NCI-H2227 (cell line): ENCODE results near the gene NAPEPLD.
A peak's percentile ranks its signal among the peaks of the same experiment; 100 is the strongest.
"Not testable (repeated sequence)": the region's sequence is repeated elsewhere in the genome, so short reads cannot be mapped to it uniquely, and the experiment has no call there.

ENCODE experiments used
- DNase-seq: peaks from one replicate; lab custom pipeline; 2025; ENCODE audit not compliant: unreplicated experiment; lab: John Stamatoyannopoulos, UW

Gene NAPEPLD

DNA sequence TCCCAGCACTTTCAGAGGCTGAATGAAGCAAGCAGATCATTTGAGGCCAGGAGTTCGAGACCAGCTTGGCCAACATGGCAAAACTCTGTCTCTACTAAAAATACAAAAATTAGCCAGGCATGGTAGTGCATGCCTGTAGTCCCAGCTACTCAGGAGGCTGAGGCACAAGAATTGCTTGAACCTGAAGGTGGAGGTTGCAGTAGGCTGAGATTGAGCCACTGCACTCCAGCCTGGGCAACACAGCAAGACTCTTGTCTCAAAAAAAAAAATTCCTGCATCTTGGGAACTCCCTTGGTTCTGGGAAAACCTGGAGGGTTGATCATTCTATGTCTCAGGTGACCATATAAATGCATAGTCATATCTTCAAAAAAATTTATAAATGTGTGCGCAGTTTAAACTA lies 4.1 kb downstream of the NAPEPLD start:
- DNase-seq = not testable (repeated sequence)

DNA sequence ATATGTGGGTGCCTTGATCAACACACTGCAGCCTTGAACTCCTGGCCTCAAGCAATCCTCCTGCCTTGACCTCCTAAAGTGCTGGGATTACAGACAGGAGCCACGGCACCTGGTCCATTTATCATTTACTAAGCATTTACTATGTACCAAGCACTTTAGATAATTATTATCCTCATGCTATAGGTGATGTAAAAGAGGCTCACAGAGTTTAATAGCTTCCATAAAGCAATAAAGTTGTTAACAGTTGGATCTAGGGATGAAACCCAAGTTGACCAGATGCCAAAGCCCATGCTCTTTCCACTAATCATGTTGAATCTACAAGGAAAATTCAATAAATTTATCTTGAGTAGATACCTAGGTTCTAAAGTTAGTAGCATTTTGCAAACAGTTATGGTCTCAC lies 5.0 kb downstream of the NAPEPLD start:
- no peak for DNase-seq

DNA sequence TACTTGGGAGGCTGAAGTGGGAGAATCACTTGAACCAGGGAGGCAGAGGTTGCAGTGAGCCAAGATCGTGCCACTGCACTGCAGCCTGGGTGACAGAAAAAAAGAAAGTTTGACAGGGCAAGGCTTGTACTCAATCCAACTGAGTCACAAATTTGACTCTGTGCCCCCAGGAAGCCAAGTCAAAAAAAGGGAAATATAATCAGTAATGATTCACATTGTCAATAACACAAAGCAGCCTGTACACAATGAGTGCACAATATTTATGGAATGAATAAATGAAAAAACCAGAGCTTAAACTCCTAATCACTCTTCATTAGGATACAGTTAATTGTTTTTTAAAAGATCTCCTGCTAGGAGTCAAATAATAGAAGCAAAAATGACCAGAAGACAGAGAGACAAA lies 6.4 kb downstream of the NAPEPLD start:
- no peak for DNase-seq

DNA sequence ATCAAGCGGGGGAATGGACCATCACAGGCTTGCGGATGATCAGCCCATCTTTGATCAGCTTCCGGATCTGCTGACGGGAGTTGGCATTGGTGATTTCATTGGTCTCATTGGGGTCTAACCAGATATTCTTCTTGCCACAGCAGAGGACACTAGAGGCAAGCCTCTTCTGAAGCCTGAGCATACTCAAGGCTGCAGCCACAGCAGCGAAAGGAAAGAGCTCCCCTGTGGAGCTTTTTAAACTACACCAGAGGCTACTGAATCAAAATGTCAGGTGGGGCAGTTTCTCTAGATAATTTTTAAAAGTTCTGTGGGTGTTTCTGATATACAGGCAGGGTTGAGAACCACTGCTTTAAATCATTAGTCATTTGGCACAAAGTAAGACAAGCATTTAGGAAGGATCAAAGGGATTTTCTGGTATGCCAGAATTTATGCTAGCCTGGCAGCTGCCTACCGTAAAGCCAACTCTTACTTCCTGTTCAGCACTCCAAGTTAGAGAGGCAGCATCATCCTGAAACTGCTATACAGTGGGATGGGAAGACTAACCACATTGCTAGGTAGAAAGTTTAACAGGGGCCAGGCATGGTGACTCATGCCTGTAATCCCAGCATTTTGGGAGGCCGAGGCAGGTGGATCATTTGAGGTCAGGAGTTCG lies 7.0 kb downstream of the NAPEPLD start:
- DNase-seq = no peak

DNA sequence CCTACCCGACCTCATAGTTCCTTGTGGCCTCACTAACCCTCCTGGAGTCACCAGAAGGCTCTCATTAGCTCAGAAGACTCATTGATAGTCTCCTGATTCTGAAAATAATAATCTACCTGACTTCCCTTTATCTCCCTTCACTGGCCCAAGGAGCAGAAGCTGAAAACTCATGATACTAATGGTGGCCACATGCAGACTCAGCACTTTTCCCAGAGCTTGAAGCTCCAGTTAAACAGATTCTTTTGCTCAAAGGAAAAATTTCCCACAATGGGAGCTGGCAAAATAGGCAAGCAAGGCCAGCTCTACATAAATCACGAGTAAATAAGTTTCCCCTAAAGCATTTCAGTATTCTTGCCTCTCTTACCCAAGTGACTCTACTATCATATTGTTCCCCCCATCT lies 8.2 kb downstream of the NAPEPLD start:
- DNase-seq = no peak

DNA sequence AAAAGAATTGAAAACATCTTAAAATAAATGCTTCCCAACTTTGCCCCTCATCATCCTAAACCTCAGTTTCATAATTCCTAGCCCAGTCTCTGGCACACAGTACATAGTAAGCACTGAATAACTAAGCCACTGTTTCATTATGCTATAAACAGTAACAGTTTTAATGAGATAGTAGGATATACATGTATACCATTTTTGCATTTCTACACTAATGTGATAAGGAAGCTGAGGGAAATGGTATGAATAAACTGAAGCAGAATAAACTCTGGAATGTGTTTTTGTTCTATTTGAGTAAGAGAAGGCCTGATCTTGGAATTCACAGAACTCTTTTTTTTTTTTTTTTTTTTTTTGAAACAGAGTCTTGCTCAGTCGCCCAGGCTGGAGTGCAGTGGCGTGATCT lies 8.8 kb downstream of the NAPEPLD start:
- no peak for DNase-seq

DNA sequence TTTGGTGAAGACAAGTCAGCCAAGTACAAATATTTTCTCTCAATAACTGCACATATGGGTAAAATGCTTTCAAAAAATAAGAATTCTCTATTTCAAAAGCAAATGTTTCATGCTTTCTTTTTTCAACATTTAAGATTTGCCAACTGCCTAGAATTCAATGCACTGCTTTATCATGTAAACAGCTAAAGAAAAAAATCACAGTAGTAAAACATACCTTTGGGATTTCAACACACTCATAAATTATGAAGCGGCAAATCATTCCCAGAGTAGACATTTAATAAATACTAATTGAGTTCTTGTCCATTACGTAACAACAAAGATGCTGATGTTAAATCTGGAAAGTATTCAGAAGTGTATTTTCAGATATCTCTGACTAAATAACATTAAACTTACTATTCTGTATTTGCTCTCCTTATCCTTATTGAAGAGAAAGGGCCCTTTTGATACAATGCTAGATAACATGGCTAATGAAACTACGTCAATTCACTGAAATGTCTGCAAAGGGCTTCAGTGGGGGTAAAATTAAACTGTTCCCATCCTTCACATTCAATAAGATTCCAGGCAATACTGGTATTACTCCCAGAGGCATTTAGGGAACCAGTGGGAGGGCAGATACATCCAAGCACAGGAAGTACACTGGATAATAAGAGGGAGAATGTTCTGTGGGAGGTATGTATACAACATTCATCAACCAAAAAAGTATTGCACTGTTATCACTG lies 13.9 kb downstream of the NAPEPLD start:
- DNase-seq = no peak

DNA sequence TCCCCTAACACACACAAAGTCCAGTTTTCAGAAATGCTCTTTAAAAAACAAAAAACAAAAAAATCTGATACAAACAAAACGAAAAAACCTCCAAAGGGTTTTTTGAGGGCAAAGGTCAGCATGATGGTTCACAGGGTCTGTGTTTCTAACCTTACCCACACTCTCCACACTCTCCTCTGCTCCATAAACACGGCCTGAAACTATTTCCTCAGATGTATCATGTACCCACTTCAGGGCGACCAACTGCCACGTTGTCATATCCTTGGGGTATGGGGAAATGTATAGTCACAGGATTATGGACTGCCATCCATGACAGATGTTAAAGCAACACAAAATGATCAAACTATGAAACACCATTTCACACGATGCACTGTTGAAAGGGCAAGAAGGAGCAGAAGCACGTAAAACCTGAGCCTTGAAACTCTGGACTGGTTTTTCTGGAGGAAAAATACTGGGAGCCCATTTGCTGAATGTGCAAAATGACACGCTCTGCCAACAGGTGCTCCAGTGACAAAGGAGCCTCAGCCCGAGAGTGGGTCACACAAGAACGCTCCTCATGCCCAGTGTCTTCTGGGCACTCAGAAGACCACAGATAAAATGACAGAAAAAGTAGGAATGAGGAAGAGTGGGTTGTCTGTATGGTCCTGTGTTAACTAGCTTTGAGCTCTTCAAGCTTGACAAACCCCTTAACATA lies 15.8 kb downstream of the NAPEPLD start:
- DNase-seq = no peak

DNA sequence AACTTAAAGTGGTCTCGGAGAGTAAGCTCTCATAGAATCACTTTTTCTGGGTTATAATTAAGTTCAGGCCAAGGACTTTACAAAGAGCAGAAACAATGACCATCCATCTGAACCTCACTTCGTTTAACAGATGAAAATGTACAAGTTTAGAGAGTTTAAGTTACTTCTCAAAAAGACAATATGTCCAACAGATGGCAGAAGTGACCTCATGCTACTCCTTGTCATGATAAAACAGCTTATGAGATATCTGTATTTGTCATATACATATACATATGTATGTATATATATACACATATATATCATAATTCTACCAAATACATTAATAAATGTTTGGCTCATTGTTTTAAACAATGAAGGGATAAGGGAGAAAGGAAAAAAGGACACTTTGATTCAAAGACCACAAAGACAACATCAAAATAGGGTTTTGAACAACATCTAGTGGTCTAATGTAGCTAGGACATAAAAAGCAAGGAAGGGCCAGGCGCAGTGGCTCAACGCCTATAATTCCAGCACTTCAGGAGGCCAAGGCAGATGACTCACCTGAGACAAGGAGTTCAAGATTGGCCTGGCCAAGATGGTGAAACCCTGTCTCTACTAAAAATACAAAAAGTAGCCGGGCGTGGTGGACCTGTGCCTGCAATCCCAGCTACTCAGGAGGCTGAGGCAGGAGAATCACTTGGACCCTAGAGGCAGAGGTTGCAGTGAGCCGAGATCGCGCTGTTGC lies 17.8 kb downstream of the NAPEPLD start:
- no peak for DNase-seq

DNA sequence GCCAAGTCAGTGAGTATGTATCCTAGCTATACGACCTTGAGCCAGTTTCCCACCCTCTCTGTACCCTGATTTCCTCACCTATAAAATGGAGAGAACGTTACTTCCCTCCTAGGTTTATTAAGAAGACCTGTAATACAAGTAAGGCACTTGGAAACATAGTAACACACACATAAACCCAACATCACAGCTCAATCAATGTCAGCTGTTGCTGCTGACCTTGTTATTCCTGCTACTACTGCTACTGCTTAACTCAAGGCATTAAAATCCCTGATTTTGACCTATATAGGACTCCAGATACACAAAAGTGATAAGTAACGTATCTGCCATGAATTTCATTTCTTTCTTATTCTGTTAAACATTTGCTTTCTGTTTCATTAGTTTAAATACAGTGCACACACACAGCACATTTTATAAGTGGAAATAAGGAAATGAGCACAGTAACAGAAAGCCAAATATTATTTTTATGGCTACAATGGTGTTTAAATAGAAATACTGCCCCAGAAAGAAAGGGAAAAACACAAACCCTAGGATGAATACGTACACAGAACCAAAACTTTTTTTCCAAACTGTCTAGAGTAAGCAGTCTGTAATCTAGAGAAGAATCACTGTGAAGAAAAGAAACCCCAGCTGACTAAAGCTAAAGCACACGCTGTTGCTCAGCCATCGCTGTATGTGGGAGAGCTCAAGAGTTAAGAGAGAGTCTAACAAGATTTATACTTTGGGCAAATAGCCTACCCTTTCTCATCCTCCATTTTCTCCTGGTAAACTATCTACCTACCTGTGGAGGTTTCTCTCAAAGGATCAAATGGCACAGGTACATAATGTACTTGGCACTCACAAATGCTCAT lies 19.0 kb downstream of the NAPEPLD start:
- DNase-seq = no peak

DNA sequence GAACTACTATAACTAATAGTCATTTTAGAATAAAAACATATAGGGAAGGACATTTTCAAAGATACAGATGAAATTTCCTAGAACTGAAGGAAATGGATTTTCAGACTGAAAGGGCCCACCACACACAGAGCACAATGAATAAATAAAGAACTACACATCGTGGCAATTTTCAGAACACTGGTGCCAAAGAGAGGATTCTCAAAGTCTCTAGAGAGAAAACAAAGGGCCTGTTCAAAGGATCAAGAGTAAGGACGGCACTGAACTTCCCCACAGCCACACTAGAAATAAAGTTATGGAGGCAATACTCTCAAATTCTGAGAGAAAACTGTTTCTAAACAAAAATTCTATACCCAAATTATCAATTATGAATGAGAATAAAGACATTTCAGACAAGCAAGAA lies 21.9 kb downstream of the NAPEPLD start:
- DNase-seq = no peak

DNA sequence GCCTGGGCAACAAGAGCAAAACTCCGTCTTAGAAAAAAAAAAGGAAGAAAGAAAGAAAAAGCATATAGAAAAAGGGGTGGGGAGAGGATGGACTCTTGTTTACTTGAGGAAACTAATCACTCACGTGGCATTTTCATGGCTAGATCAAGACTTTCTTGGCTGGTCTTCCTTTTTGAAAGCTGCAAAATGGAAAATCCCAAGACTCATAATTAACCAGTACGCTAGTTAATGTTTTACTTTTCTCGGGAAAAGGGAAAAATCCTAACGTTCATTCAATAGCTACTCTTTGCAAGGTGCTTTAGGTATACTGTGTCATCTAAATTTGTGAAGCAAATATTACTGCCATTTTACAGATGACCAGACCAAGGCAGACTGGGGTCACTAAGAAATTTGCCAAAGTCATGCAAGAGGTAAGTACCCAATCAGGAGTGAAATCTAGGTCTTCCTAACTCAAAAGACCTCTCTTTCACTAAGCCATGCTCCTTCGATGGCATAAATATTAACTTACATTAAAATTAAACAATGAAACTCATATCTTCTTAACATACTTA lies 24.4 kb downstream of the NAPEPLD start:
- no peak for DNase-seq

DNA sequence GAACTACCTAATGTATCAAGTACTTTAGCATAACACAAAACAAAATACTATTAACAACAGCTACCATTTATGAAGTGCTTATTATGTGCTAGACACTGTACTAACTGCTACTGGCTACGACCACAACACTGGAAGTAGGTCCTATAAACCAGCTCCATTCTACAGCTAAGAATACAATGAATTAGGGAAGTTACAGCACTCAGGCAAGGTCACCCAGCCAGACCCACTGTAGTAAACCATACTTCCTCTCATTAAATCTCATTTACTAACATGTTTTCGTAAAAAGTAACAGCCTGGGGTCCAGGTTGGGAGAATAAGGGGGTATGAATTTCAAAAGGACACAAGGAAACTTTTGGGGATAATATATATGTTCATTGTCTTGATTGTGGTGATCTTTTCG lies 25.4 kb downstream of the NAPEPLD start:
- DNase-seq = no peak

DNA sequence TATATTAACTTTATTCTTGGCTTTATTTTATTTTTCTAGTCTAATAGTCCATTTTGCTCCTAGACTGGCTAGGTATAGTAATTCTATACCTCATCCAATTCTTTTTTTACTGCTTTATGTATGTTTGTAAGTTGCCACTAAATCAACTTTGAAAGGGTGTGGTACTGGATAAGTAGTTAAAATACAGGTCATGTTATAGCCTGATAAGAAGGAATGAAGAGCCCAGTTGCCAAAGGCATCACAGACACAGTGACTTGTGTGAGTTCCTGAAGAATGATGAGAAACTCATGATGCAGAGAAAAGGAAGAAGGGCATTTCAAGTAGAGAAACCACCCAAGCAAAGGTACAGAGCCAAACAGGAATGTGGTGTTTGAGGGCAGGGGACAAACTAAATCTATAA lies 27.3 kb downstream of the NAPEPLD start:
- DNase-seq = no peak

DNA sequence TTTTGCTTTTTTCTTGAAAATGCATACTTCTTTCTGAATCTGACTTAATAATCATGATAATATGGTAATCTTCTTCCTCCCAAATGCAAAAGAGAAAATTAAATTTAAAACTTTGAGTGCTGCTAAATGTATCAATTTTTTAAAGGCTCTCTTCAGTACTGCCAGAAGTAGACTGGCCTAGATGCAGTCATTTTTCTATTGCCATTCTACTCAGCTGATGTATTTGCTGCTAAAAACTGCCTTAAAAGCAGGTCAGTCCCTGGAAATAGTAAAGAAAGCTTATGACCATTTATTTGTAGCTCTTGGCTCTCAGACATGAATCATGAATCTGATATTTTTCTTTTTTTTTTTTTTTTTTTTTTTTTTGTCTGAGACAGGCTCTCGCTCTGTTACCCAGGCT lies 28.5 kb downstream of the NAPEPLD start:
- no peak for DNase-seq

DNA sequence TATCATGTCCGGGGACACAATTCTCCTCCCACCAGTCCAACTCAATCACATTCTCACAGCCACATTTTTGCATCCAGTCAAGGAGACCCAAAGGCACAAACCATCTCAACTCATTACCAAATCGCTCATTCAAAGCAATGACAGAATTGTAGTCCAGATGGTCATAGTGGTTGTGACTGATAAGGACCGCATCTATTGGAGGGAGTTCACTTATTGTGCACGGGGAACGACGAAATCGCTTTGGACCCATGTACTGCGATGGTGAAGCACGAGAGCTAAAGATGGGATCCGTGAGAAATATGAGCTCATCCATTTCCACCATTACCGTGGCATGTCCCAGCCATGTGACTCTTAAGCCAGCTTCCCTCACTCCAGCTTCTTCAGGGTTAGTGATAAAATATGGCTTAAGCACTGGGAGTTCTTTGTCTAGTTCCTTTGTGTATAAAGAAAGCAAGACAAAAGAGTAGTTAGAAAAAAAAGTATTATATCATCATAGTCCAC lies 29.1 kb downstream of the NAPEPLD start:
- peak; percentile 14 for DNase-seq

DNA sequence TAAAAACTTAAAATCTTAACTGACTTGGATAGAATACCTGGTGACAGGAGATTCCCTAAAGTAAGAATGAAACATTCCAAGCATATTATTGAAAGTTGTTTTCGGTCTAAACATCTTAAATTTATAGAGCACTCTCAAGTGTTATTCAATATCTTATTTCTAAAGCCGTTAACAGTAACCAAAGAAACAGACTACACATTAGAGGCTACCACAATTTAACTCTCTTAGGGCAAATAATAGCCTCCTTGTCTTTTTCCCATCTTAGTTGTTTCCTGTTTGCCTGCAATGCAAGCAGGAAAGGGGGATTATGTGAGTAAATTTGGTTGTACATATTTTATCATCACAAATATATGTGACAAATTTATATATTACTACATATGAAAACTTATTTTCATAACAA lies 31.4 kb downstream of the NAPEPLD start:
- DNase-seq = no peak

DNA sequence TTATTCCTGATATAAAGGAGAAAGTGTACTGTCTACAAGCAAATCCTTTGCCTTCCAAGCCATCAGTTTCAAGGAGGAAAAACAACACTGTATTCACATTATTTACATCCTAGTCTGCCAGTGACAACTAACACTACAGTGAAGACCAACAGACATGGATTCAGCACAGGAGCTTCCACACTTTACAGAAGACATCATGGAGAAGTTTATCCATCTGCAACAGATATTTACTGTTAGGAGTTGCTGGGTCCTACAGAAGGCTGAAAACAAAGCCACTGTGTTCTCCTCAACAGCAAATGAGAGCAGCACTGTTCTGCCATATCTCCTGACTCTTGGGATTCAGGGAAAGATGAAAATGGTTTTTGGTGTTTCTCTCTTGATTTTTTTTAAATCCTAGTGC lies 31.9 kb downstream of the NAPEPLD start:
- DNase-seq = no peak

DNA sequence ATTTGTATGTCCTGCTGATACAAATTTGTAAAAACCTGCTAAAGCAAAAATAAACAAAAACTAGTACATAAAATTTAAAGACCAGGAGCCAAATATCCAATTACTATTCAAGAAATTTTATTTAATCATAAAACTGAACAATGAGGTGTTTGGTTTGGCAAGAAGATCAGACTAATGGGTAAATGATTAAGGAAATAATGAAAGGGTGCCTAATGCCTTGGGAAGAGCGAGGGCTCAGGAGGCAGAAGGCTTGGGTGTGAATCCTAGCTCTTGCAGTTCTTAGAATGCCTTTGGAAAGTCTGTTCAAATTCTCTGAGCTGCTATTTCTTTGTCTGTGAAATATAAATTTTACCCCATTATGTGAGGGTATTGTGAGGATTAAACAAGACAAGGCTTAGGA lies 32.4 kb downstream of the NAPEPLD start:
- DNase-seq = no peak

DNA sequence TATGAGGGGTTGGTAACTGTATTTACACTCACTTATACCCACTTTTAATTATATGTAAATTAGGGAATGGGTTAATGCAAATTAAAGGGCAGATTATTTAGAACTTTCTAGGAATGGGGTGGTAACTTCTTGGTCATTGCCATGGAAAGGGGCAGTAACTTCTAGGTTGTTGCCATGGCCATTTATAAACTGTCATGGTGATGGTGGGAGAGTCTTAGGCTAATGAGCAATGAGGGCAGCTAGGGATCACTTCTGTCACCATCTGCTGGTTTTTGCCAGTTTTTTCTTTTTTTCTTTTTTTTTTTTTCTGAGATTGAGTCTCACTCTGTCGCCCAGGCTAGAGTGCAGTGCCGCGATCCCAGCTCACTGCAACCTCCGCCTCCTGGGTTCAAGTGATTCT lies 33.1 kb downstream of the NAPEPLD start:
- no peak for DNase-seq
